Large intestine (tissue), 3 donors: ENCODE results near the gene KCND2. TPM values are rescaled to one million over a fixed set of nuclear protein-coding genes. Genes with fewer than 3 reads are reported as not detected.

Experiments used
- DNase-seq, 2 donors: peaks; one replicate each; pipeline versions ENCODE4 v3.0.0 to v3.0.0-alpha.2; 2013
- H3K27ac ChIP-seq: one replicate; pipeline ENCODE4 v1.5.1; 2013; ENCODE audit warnings: low read length
- H3K27me3 ChIP-seq: 2 replicates; pipeline ENCODE4 v1.6.1; 2013; ENCODE audit warnings: low read length; ENCODE audit not compliant: control insufficient read depth, insufficient read depth
- H3K36me3 ChIP-seq: 2 replicates; pipeline ENCODE4 v1.6.1; 2013; ENCODE audit warnings: low read length; ENCODE audit not compliant: control insufficient read depth, insufficient read depth
- H3K4me1 ChIP-seq: one replicate; pipeline ENCODE4 v1.6.1; 2013; ENCODE audit warnings: low read length; ENCODE audit not compliant: control insufficient read depth, insufficient read depth
- H3K4me3 ChIP-seq: one replicate; pipeline ENCODE4 v1.5.1; 2013; ENCODE audit warnings: low read length
- H3K9me3 ChIP-seq: one replicate; pipeline ENCODE4 v1.6.1; 2013; ENCODE audit warnings: mild to moderate bottlenecking, low read depth, low read length, moderate library complexity; ENCODE audit not compliant: control insufficient read depth
- WGBS: methylation state at CpG from one replicate; pipeline ENCODE4 v1.1.5; 2013; ENCODE audit warnings: low lambda C conversion rate; ENCODE audit not compliant: insufficient coverage; 5-methylcytosine and 5-hydroxymethylcytosine counted together
- polyA plus RNA-seq: library from polyadenylated mRNA; unstranded; fragments of 120-200 nt; gene quantifications from one replicate; pipeline ENCODE4 v1.2.1, GENCODE V29; 2013

KCND2 gene
- polyA plus RNA-seq, 1 donor: 2.5 TPM

DNA sequence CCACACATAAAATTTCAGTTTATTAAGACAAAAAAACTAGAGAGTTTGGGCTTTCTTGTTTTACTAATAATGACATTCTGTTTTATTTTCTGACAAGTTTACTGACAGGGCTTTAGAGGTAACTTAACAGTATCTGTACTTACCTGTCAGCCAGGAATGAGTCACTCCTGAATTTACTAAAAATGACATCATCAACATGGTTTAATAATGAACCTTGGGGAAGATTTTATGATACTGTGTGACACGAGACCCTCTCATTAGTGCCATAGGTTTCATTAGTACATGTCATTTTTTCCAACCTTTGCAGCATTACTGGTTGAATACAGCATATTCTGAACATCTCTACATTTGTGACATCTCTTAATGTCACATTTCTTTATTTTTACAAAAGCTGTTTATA, 131.1 kb downstream of the KCND2 start:
- Histone ChIP-seq H3K4me1 (no peaks in the 10 kb centered on the region), H3K4me3 (no peak overlapping the region), H3K27ac (no peak overlapping the region), H3K36me3 (no peaks in the 10 kb centered on the region), H3K9me3 (no peaks in the 10 kb centered on the region), H3K27me3 (no peaks in the 10 kb centered on the region)
- 50% methylated on average over 1 of the region's 1 CpG for WGBS
- DNase-seq: no peak

DNA sequence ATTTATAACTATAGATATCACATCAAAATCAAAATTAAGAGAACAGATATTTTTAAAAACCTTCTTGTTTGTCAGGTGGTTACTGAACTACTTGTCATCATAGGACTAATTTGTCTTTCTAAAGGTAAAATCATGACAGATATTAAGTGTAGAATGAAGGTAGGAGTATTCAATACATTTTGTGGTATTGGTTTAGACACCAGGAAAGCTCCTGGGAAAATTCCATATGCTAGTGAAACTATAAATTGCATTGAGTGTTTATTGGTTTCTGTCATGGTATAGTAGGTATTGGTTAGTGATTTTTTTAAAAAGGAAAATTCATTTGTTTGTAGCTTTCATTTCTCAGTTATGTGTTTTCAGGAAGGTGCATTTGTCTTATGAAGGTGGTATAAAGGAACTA, 132.7 kb downstream of the KCND2 start:
- H3K9me3 ChIP-seq: no peaks in the 10 kb centered on the region
- H3K4me1 ChIP-seq: no peaks in the 10 kb centered on the region
- no peak overlapping the region for H3K4me3 ChIP-seq
- H3K27me3 ChIP-seq: no peaks in the 10 kb centered on the region
- H3K36me3 ChIP-seq: no peaks in the 10 kb centered on the region
- no peak for DNase-seq
- no peak overlapping the region for H3K27ac ChIP-seq

DNA sequence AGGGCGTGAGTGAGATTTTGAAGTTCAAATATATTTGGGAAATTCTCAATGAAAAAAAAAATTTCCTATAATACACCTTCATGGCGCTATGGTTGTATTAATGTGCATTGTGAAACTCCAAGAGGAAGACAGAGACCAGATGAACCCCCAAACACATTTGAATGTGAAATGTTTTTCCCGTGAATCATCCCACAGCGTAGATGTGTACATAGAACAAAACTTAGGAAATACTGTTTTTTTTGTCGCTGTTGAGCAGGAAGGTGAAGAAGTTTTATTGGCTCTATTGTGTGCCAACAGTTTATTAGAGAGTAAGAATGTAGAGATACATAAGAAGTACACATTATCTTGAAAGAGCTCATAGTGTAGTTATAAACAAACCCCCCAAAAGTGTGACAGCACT, 134.0 kb downstream of the KCND2 start:
- no peaks in the 10 kb centered on the region for H3K4me1 ChIP-seq
- no peak for DNase-seq
- H3K27me3 ChIP-seq: no peaks in the 10 kb centered on the region
- WGBS: 100% methylated on average over 2 of the region's 5 CpGs
- no peak overlapping the region for H3K27ac ChIP-seq
- H3K4me3 ChIP-seq: no peak overlapping the region
- no peaks in the 10 kb centered on the region for H3K9me3 ChIP-seq
- no peaks in the 10 kb centered on the region for H3K36me3 ChIP-seq

- no peaks in the 10 kb centered on the region for H3K9me3 ChIP-seq
Observed at GRCh38 chr7:120412139-120413050, 139.4 kb downstream of the KCND2 start.

GRCh38 chr7:120413164-120413563, 140.2 kb downstream of the KCND2 start:
- Histone ChIP-seq H3K36me3 (no peaks in the 10 kb centered on the region), H3K4me3 (no peak overlapping the region), H3K4me1 (no peaks in the 10 kb centered on the region), H3K9me3 (no peaks in the 10 kb centered on the region), H3K27ac (no peak overlapping the region), H3K27me3 (no peaks in the 10 kb centered on the region)
- no peak for DNase-seq

More at GRCh38 chr7:120412139-120413050, 139.4 kb downstream of the KCND2 start:
- no peaks in the 10 kb centered on the region for H3K4me1 ChIP-seq
- DNase-seq: no peak
- no peak overlapping the region for H3K4me3 ChIP-seq
- no peak overlapping the region for H3K27ac ChIP-seq
- no peaks in the 10 kb centered on the region for H3K36me3 ChIP-seq
- WGBS: no CpG with 5 or more reads among the region's 2 CpGs
- no peaks in the 10 kb centered on the region for H3K27me3 ChIP-seq

DNA sequence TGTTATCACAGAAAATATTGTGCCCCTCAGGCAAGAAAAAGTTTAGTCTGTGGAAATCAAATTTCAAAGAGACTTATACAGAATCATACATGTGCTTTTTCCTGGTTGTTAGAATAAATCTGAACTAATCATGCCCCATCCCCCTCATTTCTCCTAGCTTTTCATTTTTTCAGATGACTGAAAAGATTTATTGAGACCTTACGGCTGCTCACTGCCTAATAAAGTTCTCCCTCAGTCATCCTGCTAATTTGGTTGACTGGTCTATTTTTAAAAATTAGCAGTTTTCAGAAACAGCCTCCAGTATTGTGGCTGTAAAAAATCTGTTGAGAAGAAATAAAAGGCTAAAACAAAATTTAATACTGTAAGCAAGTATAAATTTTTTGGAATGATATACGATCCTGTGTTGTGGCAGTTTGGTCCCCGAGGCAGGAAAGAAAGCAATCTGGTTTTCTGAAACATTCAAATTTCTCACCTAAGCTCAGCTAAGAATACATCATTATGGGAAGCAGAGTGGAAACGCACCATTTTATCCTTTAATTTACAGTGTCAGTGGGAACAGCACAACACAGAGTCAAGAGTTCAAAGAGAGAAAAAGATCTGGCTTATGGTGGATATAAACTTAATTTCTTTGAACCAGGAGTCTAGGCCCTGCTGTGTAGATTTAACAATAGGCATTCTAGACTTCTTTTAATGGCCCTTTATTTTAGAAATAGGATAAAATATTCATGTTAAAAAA, 144.4 kb downstream of the KCND2 start:
- WGBS: 82% methylated on average over 3 of the region's 4 CpGs
- H3K9me3 ChIP-seq: no peaks in the 10 kb centered on the region
- no peaks in the 10 kb centered on the region for H3K36me3 ChIP-seq
- H3K27me3 ChIP-seq: no peaks in the 10 kb centered on the region
- H3K4me1 ChIP-seq: no peaks in the 10 kb centered on the region
- H3K27ac ChIP-seq: no peak overlapping the region
- DNase-seq: no peak
- no peak overlapping the region for H3K4me3 ChIP-seq

- 100% methylated on average over 1 of the region's 2 CpGs for WGBS
Observed at GRCh38 chr7:120421151-120421651, 148.2 kb downstream of the KCND2 start.

DNA sequence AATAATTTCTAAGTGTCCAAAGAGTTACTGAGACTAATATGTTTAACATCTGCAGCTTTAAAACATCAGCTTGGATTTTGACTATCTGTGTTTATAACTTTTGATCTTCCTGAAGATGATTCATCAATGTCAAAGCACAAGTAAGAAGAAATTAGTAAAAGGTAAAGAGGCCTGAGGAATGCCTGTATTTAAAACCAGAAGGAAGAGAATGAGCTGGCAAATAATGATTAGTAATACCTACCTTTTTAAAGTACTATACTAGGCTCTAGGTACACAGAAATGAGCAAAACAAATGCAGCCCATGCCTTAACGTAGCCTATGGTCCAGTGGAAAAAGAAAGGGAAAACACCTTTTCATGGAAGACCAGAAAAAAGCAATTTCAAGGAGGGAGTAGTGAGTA, 158.0 kb downstream of the KCND2 start:
- Histone ChIP-seq H3K36me3 (no peaks in the 10 kb centered on the region), H3K27me3 (no peaks in the 10 kb centered on the region), H3K4me3 (no peak overlapping the region), H3K4me1 (no peaks in the 10 kb centered on the region), H3K9me3 (no peaks in the 10 kb centered on the region), H3K27ac (no peak overlapping the region)
- 100% methylated on average over 1 of the region's 1 CpG for WGBS
- DNase-seq: no peak

More at GRCh38 chr7:120421151-120421651, 148.2 kb downstream of the KCND2 start:
- Histone ChIP-seq H3K36me3 (no peaks in the 10 kb centered on the region), H3K4me3 (no peak overlapping the region), H3K27ac (no peak overlapping the region), H3K4me1 (no peaks in the 10 kb centered on the region), H3K9me3 (no peaks in the 10 kb centered on the region), H3K27me3 (no peaks in the 10 kb centered on the region)
- no peak for DNase-seq

DNA sequence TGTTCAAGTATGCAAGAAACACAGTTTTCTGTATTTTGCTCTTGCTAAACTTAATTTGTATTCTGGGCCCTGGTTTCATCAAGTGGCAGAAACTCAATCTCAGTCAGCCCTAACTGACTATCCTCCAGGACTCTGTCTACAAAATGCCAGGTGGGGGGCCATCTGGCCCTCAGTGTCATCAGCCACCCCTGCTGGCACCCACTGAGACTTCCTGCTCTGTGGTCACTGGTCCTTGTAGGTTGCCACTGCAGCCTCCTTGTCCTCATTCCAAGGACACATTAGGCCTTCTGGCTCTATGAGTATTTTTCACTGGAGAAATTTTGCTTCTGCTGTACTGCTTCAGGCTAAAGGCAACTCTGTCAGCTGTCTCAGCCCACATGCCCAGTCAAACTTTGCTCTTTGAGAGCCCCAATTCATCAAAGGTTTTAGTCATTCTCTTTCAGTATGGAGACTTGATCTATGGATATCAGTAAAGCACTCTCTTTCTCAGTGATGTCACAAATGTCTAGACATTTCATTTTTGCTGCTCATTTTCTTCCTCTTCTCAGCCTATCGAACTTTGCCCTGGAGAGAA, 163.6 kb downstream of the KCND2 start:
- H3K4me3 ChIP-seq: no peak overlapping the region
- H3K27me3 ChIP-seq: no peaks in the 10 kb centered on the region
- no peaks in the 10 kb centered on the region for H3K9me3 ChIP-seq
- H3K36me3 ChIP-seq: no peaks in the 10 kb centered on the region
- H3K27ac ChIP-seq: no peak overlapping the region
- no peak for DNase-seq
- H3K4me1 ChIP-seq: no peaks in the 10 kb centered on the region
- 83% methylated on average over 1 of the region's 1 CpG for WGBS

DNA sequence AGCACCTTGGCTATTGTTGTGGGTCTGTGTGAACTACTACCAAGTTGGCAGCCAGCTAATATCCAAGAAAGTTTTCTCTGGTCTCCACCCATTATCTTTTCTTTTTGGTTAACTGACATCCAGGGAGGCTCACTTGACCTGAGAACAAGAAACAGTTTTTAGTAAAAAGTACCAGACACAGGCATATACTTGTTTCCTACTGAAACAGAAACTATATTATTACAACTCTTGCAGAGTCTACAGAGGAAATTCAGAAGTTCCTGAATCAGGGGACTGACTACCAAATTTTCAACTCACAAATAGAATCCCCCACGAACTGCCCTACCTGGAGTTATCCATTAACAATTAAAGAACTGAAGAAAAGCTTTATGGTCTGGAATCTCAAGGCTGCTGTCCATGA, 168.9 kb downstream of the KCND2 start:
- no peak for DNase-seq
- Histone ChIP-seq H3K27ac (no peak overlapping the region), H3K4me3 (no peak overlapping the region), H3K4me1 (no peaks in the 10 kb centered on the region), H3K27me3 (no peaks in the 10 kb centered on the region), H3K9me3 (no peaks in the 10 kb centered on the region), H3K36me3 (no peaks in the 10 kb centered on the region)
- WGBS: no CpG with 5 or more reads among the region's 1 CpG
